Lower leg skin (tissue), 4 donors: ENCODE results near the gene FCGR2B. TPM values are rescaled to one million over a fixed set of nuclear protein-coding genes. Genes with fewer than 3 reads are reported as not detected.

ENCODE experiments used
- DNase-seq, 2 donors: peaks; one replicate each; pipeline ENCODE4 v3.0.0-alpha.2; 2019; ENCODE audit warnings: low spot score in 2 of 2
- H3K4me3 ChIP-seq: fragments of 200-600 bp; sonication (generic); 2 replicates; pipeline ENCODE4 v1.5.1; 2017; ENCODE audit warnings: mild to moderate bottlenecking, low read depth; ENCODE audit not compliant: poor library complexity, severe bottlenecking
- CTCF ChIP-seq, 3 donors: fragments of 450-650 bp; IDR thresholded peaks; one replicate each; pipeline ENCODE4 v1.5.1; 2016; ENCODE audit warnings: antibody characterized with exemption in 3 of 3, mild to moderate bottlenecking in 3 of 3, moderate library complexity in 2 of 3
- POLR2A ChIP-seq, 2 donors: fragments of 450-650 bp; IDR thresholded peaks; one replicate each; pipeline ENCODE4 v1.6.1; 2016 to 2017; ENCODE audit warnings: antibody characterized with exemption in 2 of 2, mild to moderate bottlenecking in 1 of 2, moderate library complexity in 1 of 2
- WGBS, 2 donors: methylation state at CpG; one replicate each; pipeline ENCODE4 v1.1.5; 2018; 5-methylcytosine and 5-hydroxymethylcytosine counted together
- intact Hi-C: fragments of 100-400 bp; cut with DNase I; formaldehyde crosslinking; loops from one replicate; pipeline ENCODE4 v1.15.0; 2023; ENCODE audit warnings: low total_unique reads
- total RNA-seq, 4 donors: library from RNA; depleted of rRNA; stranded (reverse); fragments of >200 nt; gene quantifications; one replicate each; pipeline ENCODE4 v1.1.0, GENCODE V29; 2016

Gene FCGR2B
- total RNA-seq, 4 donors from 2014 or later, result 6.0 to 10.0 (median 8.3) TPM

DNA sequence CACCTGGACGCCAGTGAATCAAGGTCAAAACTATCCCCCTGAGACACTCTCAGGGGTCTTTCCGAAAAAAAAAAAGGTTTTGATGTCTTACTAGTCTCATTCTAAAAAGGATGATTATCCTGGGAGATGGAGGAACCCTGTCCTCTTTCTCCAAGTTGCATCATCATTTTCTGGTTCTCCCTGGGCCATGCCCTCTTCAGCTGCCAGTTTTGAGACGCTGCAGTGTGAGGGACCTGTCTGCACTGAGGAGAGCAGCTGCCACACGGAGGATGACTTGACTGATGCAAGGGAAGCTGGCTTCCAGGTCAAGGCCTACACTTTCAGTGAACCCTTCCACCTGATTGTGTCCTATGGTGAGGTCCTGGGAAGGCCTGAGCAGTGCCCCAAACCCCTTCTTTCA lies 47.6 kb downstream of the FCGR2B start:
- intact Hi-C loops, result no loop called here
- no peak for TF ChIP-seq POLR2A (IDR thresholded peaks at IDR 0.05)
- no peak for TF ChIP-seq CTCF (IDR thresholded peaks at IDR 0.05)
- no peak overlapping the region for H3K4me3 ChIP-seq
- WGBS, 2 donors, result 76 to 83% methylated on average over 4 of the region's 4 CpGs
- no peak for DNase-seq

- 73 to 76% methylated on average over 8 of the region's 8 CpGs for WGBS, 2 donors
- no peak for DNase-seq
- intact Hi-C loops, result no loop called here
- TF ChIP-seq POLR2A (IDR thresholded peaks at IDR 0.05), result no peak
- TF ChIP-seq CTCF (IDR thresholded peaks at IDR 0.05), result no peak
- H3K4me3 ChIP-seq, result no peak overlapping the region
Observed at GRCh38 chr1:161718559-161719324, 55.8 kb downstream of the FCGR2B start.

DNA sequence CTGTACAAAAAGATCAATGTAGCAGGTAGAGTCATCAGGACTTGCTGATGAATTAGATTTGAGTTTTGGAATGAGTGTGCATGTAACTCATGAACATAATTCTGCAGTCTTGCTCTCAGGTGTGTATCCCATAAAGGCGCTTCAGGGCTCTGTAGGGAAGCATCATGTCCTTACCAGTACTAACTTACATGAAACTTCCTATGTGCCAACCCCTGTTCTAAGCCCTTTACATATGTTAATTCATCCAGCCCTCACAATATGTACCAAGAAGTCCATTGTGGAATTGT lies 56.3 kb downstream of the FCGR2B start:
- WGBS, 2 donors, result 94 to 100% methylated on average over 1 of the region's 1 CpG
- TF ChIP-seq POLR2A (IDR thresholded peaks at IDR 0.05) (no peak), CTCF (IDR thresholded peaks at IDR 0.05) (no peak)
- no peak for DNase-seq
- intact Hi-C loops, result no loop called here
- H3K4me3 ChIP-seq, result no peak overlapping the region

DNA sequence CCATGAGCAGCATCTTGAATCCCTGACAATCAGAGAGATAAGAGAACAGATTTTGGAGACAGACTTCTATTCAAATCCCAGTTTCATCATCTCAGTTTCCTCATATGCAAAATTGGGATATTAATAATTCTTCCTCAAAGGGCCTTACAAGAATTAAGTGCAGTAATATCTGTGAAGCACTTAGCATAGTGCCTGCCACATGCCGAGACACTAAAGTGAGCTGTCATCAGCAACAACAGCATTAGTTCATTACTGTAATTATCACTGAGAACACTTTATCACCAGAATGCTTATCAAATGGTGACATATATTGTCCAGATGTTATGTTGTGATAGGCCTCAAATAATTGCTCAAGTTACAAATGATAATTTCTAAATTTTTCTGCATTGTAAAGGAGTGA lies 57.5 kb downstream of the FCGR2B start:
- WGBS, 2 donors, result 76 to 81% methylated on average over 1 of the region's 1 CpG
- intact Hi-C loops, result loop anchor here (10.0 kb wide), 1 partner anchor 236 kb away; no protein-coding TSS in a partner anchor
- no peak for TF ChIP-seq POLR2A (IDR thresholded peaks at IDR 0.05)
- TF ChIP-seq CTCF (IDR thresholded peaks at IDR 0.05), result no peak
- DNase-seq, result no peak
- H3K4me3 ChIP-seq, result no peak overlapping the region

DNA sequence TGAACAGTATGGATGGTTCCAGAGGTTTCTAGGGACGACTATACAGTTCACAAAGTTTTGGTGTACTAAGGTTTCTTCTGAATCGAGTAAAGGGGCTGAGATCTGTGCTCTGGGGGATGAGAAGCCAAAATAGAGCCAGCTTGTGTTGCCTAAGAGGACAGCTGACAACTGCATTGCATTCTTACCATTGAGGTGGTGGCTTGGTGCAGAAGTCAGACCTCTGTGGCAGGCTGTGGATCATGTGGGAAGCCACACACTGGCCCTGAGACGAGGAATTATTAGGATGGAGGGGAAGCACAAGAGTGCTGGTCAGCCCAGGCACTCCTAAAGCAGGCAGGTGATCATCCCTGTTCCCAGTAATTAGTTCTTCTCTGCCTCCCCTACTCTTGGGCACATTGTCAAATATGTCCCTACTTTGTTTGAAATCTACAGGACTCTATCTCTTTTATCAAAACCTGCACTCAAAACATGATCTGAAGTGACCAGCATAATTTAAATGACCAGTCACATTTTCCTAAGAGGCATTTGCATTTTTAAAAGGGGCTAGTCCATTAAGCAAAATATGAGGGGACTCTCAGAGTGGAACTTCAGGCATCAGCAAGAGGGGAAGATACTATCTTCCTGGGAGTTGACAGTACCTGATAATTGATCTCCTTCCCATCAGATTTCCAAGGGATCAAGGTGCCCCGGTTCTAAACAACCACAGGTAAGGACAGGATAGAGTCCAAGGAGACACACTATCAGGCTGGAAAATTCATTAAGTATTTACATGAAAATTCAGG lies 58.2 kb downstream of the FCGR2B start, which contains the start of gene FCRLB:
TSS of gene FCRLB (plus strand) at position 589 of the 782 bp plus-strand sequence. CDS start 1,129 bp downstream, outside the sequence.
- no peak within 1 kb of the TSS for H3K4me3 ChIP-seq
- WGBS, 2 donors, result 41 to 50% methylated on average over 4 of the region's 4 CpGs
- intact Hi-C loops, result loop anchor here (10.0 kb wide), 1 partner anchor 236 kb away; no protein-coding TSS in a partner anchor
- TF ChIP-seq POLR2A (IDR thresholded peaks at IDR 0.05) (no peak), CTCF (IDR thresholded peaks at IDR 0.05) (no peak)
- no peak for DNase-seq
